DLD1 (cell line): ENCODE data around the gene LRRC58.
"Not testable (repeated sequence)": the region's sequence is repeated elsewhere in the genome, so short reads cannot be mapped to it uniquely, and the experiment has no call there.

Experiments used
- in situ Hi-C: cut with HindIII; loops from 2 replicates; pipeline ENCODE4 v1.10.0; 2017; ENCODE audit warnings: low sequenced_read_pairs

The LRRC58 gene

GRCh38 chr3:120341658-120342346 is 7.4 kb downstream of the LRRC58 start:
- in situ Hi-C loops: no loop called here

DNA sequence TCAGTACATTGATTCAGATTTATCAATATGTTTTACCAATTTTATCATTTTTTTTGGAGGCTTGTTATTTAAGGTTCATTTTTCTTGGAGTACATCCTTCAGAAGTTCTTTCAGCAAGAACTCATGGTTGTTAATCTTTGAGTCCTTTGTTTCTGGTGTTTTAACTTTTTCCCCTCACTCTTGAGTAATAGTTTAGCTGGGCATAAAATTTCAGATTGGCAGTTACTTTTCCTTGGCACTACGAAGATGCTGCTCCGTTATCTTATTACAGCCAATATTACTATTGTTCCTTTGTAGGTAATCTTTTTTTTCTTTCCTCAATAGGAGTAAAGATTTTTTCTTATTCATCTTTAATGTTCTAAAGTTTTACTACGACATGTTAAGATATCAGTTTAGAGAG is 9.8 kb downstream of the LRRC58 start:
- in situ Hi-C loops: no loop called here

- in situ Hi-C loops: no loop called here
Observed at GRCh38 chr3:120338517-120338916, 10.6 kb downstream of the LRRC58 start.

GRCh38 chr3:120332646-120333045 is 16.5 kb downstream of the LRRC58 start:
- in situ Hi-C loops: no loop called here

DNA sequence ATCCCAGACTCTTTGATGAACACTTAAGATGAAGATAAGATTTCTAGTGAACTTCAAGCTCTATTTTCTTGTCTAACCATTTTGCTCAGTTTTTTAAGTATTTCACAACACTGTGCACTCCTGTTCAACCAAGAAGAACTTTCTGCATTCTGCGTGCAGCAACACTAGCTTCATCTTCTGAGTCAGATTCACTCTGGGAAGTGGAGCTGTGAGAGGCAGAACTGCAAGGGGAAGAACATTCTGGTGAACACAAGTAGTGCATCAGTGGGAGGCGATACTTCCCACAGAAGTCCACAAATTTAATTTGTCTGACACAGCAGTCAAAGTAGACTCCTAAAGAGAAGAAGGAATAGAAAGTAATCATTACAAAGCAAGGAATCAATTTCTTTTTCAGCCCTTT is 18.1 kb downstream of the LRRC58 start:
- in situ Hi-C loops: no loop called here

DNA sequence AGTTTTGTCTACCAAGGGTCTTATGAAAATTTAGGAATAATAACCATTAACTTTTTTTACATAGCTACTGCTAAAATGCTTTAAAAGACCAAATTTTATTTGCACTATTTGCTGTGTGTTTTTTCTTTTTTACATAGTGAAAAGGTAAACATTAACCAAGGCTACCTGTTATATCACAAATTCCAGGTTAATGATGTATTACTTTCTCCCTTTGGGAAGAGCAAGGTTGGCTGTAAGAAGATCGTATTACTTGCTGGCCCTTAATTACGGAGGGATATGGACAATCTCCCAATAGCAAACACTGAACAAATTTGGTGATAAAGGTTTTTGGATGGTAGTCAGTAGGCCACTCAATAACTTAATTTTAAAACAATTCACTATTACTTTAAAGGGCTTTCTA is 22.4 kb downstream of the LRRC58 start:
- in situ Hi-C loops: no loop called here

DNA sequence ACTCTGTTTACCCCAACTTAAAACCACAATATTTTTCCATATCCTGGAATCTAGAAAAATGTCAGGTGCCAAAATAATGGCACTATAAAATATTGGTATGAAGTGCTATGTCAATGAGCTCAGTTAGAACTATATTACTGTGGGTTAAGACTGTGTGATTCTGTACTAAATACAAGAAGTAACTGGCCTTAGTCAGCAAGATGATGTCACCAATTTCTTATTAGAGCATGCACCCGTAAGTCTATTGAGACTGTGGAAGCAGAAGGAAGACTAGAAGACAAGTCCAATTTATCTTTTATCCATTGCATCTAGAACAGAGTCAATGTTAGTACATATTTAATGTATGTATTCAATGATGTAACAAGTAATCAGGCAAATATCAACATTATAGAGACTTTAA is 25.0 kb downstream of the LRRC58 start:
- in situ Hi-C loops: no loop called here

- in situ Hi-C loops: not testable (repeated sequence)
Observed at GRCh38 chr3:120323761-120324160, 25.4 kb downstream of the LRRC58 start.

DNA sequence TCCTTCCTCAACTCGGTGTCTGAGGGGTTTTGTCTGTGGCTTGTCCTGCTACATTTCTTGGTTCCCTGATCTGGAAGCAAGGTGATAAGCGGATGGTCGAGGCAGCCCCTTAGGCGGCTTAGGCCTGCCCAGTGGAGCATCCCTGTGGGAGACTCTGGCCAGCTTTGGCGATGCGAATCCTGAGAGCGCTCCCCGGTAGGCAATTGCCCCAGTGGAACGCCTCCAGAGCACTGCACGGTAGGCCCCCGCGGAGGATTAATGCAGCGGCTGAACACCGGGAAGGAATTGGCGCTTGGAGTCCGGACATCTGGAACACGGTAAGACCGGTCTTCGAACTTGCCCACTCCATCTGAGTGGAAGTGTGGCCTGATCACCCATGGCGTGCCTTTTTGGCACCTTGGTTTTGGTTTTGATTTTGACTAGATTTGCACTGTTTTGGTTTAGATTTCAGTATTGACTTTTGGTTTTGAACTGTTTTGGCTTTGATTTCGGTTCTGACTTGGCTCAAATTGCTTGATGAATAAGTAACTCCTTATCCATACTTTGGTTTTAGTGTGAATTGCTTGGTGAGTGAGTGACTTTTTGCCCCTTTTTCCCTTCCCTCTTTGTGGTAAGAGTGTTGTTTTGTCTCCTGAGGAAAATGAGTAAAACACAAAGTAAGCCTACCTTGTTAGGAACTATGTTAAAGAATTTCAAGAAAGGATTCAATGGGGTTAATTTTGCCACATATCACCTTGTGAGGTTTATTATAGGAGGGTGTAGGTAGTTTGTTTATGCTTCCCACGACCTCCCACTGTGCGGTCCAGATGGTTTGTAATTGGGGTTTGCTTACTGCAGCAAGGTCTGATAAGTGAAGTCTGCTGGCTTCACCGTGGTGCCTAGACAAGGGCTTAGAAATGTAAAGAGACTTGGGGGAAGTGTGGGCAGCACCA is 37.0 kb downstream of the LRRC58 start:
- in situ Hi-C loops: no loop called here

- in situ Hi-C loops: no loop called here
Observed at GRCh38 chr3:120306519-120307455, 42.4 kb downstream of the LRRC58 start.

DNA sequence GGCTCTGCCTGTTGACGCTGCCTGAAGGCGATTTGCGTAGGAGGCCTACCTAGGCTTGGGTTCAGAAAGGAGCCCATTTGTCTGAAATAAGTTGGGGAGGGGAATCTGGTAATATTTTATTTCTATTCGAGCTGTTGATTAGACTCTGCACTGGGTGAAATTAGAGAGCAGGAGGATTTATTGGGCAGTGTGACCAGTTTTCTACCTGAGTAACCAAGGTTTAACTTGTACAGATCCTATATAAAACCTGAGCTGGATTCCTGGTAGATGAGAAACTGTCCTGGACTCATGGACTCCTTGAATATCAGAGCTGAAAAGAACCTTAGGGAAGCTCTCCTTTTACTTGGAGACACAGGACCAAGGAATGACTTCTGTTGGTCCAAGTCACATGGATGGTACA is 44.5 kb downstream of the LRRC58 start:
- in situ Hi-C loops: no loop called here

DNA sequence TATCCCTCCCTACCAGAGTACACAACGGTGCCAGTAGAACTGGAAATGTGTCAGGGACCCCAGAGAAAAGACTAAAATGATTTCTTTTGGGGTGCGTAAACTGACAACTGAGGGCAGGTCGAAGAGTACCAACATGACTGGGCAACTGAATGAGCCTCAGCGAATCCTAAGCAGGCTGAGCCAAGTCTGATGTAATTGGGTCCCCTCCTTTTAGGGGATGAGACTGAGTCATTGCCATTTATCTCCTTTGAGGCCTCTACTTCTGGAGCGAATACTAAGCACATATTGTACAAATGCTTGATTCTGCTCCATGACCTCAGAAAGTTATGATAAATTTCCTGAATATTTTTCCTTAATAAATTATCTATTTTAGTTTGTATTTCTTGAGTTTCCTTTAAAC is 46.8 kb downstream of the LRRC58 start:
- in situ Hi-C loops: no loop called here

GRCh38 chr3:120300971-120301370 is 48.2 kb downstream of the LRRC58 start:
- in situ Hi-C loops: no loop called here

DNA sequence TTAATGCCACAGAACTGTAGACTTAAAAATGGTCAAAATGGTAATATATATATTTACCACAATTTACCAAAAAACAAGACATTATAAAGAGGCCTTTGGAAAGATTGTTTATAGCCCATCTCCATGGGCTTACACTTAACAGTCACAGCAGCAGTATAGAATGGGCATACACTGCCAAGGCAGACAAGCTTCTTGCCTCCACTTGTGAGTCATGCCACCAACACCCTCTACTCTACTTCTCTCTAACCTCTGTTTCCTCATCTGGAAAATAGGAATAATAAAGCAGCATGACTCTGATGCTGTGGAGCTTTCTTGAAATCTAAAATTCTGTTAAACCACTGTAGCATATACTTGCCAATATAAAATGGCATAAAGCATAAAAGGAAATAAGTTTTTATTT is 49.8 kb downstream of the LRRC58 start:
- in situ Hi-C loops: no loop called here

DNA sequence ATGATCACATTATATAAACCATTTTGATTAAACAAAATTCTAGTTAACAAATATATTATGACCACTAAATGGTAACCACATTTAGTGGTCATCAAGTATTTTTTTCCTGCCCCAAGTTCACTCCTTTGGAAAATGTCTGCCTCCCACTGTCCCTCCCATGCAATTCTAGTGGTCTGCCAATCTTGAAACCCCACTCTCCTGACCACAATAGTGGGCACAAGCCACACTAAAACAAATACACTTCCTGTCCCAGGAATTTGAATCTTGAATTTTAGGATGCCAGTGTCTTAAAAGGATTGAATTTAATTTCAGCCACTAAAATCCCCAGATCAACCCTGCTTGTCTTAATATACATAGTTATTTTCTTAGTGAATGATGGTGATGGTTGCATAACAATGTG is 50.2 kb downstream of the LRRC58 start:
- in situ Hi-C loops: no loop called here

GRCh38 chr3:120291552-120291951 is 57.6 kb downstream of the LRRC58 start:
- in situ Hi-C loops: not testable (repeated sequence)

DNA sequence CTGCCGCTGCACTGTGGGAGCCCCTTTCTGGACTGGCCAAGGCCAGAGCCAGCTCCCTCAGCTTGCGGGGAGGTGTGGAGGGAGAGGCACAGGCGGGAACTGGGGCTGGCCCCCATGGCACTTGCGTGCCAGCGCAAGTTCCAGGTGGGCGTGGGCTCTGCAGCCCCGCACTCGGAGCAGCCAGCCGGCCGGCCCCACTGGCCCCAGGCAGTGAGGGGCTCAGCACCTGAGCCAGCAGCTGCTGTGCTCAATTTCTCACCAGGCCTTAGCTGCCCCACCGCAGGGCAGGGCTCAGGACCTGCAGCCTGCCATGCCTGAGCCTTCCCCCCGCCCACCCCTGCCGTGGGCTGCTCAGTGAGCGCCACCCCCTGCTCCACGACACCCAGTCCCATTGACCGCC is 59.5 kb downstream of the LRRC58 start:
- in situ Hi-C loops: no loop called here

GRCh38 chr3:120286465-120286864 is 62.7 kb downstream of the LRRC58 start:
- in situ Hi-C loops: no loop called here

- in situ Hi-C loops: no loop called here
Observed at GRCh38 chr3:120285508-120285841, 63.7 kb downstream of the LRRC58 start.

DNA sequence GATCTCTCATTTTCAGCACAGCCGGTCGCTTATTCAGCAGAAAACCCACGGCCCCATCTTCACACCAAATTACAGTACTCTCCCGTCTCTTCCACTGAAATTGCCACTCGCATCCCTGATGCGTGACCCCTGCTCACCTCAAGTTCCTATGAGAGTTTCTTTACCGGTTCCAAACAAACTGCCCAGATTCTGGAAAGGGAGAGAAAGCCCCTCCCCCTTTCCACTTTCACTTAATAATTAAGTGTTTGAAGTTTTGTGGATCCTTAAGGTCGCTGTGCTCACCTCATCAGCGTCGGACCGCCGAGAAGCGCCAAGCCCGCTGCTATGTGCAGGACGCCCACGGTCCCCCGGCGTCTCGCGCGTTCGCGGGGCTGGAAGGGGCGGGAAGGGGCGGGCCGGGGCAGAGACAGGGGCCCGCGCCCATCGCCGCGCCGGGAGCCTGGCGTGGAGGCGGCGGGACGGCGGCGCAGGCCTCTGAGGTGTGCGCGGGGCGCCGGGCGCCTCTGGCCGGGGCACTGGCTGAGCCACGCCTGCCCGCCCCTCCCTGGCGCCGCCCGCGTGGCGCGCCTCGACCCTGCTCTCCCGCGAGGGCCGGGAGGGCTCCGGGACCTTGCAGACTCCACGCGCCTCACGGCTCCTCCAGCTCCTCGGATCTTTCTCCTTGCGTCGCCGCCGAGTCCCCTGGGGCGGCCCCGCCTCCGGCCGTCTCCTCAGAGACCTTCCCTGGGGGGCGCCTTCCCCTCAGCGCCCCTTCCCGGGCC is 64.2 kb downstream of the LRRC58 start, which contains the start of gene GPR156:
GPR156 (minus strand) TSS at position 476 of the 761 bp plus-strand sequence. CDS start 41,124 bp downstream, outside the sequence.
- in situ Hi-C loops: no loop called here
